HG03457 (cell line): ENCODE measurements around the gene PRODH.
"Not testable (repeated sequence)": the region's sequence is repeated elsewhere in the genome, so short reads cannot be mapped to it uniquely, and the experiment has no call there.

Experiments used
- ATAC-seq: cut with Tn5 transposase; IDR thresholded peaks from one replicate; pipeline ENCODE4 v1.9.1; 2021; ENCODE audit warnings: moderate number of reproducible peaks; ENCODE audit not compliant: unreplicated experiment

The PRODH gene

GRCh38 chr22:18935889-18936529 lies at the start of gene PRODH:
Gene PRODH (minus strand): TSS chr22:18936293. CDS start chr22:18936287, 6 bp downstream.
- ATAC-seq = no peak

GRCh38 chr22:18985780-18986179 lies 49.7 kb upstream of the PRODH start:
- ATAC-seq = no peak

GRCh38 chr22:18984564-18984963 lies 48.5 kb upstream of the PRODH start:
- no peak for ATAC-seq

- no peak for ATAC-seq
Observed at GRCh38 chr22:18983120-18983651, 47.1 kb upstream of the PRODH start.

GRCh38 chr22:18980829-18981228 lies 44.7 kb upstream of the PRODH start:
- ATAC-seq = no peak

- no peak for ATAC-seq
Observed at GRCh38 chr22:18979957-18980356, 43.9 kb upstream of the PRODH start.

GRCh38 chr22:18978506-18978905 lies 42.4 kb upstream of the PRODH start:
- ATAC-seq = no peak

GRCh38 chr22:18977824-18978425 lies 41.8 kb upstream of the PRODH start:
- ATAC-seq = no peak

- ATAC-seq = no peak
Observed at GRCh38 chr22:18976197-18976751, 40.2 kb upstream of the PRODH start.

- no peak for ATAC-seq
Observed at GRCh38 chr22:18975434-18976196, 39.5 kb upstream of the PRODH start.

GRCh38 chr22:18974477-18975180 lies 38.5 kb upstream of the PRODH start:
- ATAC-seq = no peak

GRCh38 chr22:18973264-18974031 lies 37.4 kb upstream of the PRODH start:
- ATAC-seq = no peak

- not testable (repeated sequence) for ATAC-seq
Observed at GRCh38 chr22:18972591-18972990, 36.5 kb upstream of the PRODH start.

GRCh38 chr22:18972029-18972428 lies 35.9 kb upstream of the PRODH start:
- not testable (repeated sequence) for ATAC-seq

- no peak for ATAC-seq
Observed at GRCh38 chr22:18971321-18971751, 35.2 kb upstream of the PRODH start.

GRCh38 chr22:18970948-18971315 lies 34.8 kb upstream of the PRODH start:
- ATAC-seq = no peak

GRCh38 chr22:18970176-18970947 lies 34.3 kb upstream of the PRODH start:
- ATAC-seq = no peak

GRCh38 chr22:18969158-18969942 lies 33.3 kb upstream of the PRODH start:
- ATAC-seq = not testable (repeated sequence)
